H1 (cell line): ENCODE results near the gene TNIK. TPM values are rescaled to one million over a fixed set of nuclear protein-coding genes. Genes with fewer than 3 reads are reported as not detected.

Experiments used
- CTCF ChIA-PET: fragments of 300-600 bp; sonication (Branson Sonifier 250); formaldehyde crosslinking; loops from one replicate; lab custom pipeline; 2021; ENCODE audit not compliant: partially characterized antibody; lab: Charles Lee
- POLR2A ChIA-PET: fragments of 300-600 bp; sonication (Branson Sonifier 250); formaldehyde crosslinking; loops from one replicate; lab custom pipeline; 2021; ENCODE audit warnings: inconsistent platforms; ENCODE audit not compliant: partially characterized antibody; lab: Charles Lee
- DNase-seq, 2 experiments: peaks; one replicate each; pipeline versions ENCODE4 v3.0.0 to v3.0.0-alpha.2; 2010 to 2022; ENCODE audit warnings: low spot score in 2 of 2, low read depth in 1 of 2, mixed read lengths in 1 of 2
- FAIRE-seq: peaks from 2 replicates; lab custom pipeline; 2011; peaks lifted over from hg19 to GRCh38; lab: Jason Lieb, UNC
- H2AFZ ChIP-seq: 2 replicates; pipeline ENCODE4 v1.8.1; 2012; ENCODE audit warnings: low read length, inconsistent platforms
- H2AK5ac ChIP-seq: 2 replicates; pipeline ENCODE4 v1.6.1; 2013; ENCODE audit warnings: low read depth, low read length
- H2BK120ac ChIP-seq: replicated peaks from 2 replicates; pipeline ENCODE3; 2013; ENCODE audit warnings: low read depth, low read length, inconsistent platforms
- H2BK12ac ChIP-seq: 2 replicates; pipeline ENCODE4 v1.6.1; 2013; ENCODE audit warnings: low read depth, low read length
- H2BK15ac ChIP-seq: 2 replicates; pipeline ENCODE4 v1.6.1; 2013; ENCODE audit warnings: low read length
- H2BK20ac ChIP-seq: 2 replicates; pipeline ENCODE4 v1.6.1; 2013; ENCODE audit warnings: low read length
- H2BK5ac ChIP-seq: 2 replicates; pipeline ENCODE4 v1.6.1; 2013; ENCODE audit warnings: low read depth, low read length
- H3K14ac ChIP-seq: 2 replicates; pipeline ENCODE4 v1.6.1; 2013; ENCODE audit warnings: inconsistent platforms; ENCODE audit not compliant: insufficient read length
- H3K18ac ChIP-seq: 2 replicates; pipeline ENCODE4 v1.6.1; 2013; ENCODE audit warnings: low read length; ENCODE audit errors: extremely low read depth
- H3K23ac ChIP-seq: 2 replicates; pipeline ENCODE4 v1.6.1; 2013; ENCODE audit warnings: inconsistent platforms; ENCODE audit not compliant: insufficient read length
- H3K23me2 ChIP-seq: 2 replicates; pipeline ENCODE4 v1.6.1; 2013; ENCODE audit warnings: low read depth, low read length
- H3K27ac ChIP-seq: 2 replicates; pipeline ENCODE4 v1.6.1; 2011; ENCODE audit warnings: low read depth, low read length, inconsistent platforms
- H3K27me3 ChIP-seq, 4 experiments: replicated peaks in 1 of 4; 1 replicate in 1 of 4; 2 replicates in 3 of 4; pipeline versions ENCODE4 v1.6.1 to v1.8.1; 2011 to 2013; ENCODE audit warnings: low read length in 3 of 4, mild to moderate bottlenecking in 3 of 4, inconsistent platforms in 2 of 4, mixed read lengths in 2 of 4, moderate library complexity in 1 of 4; ENCODE audit not compliant: control insufficient read depth in 3 of 4, insufficient read depth in 3 of 4; ENCODE audit errors: extremely low read depth in 1 of 4
- H3K36me3 ChIP-seq, 4 experiments: 2 replicates each; pipeline versions ENCODE4 v1.6.1 to v1.8.1; 2011 to 2013; ENCODE audit warnings: mild to moderate bottlenecking in 4 of 4, low read length in 3 of 4, moderate library complexity in 2 of 4, control low read depth in 1 of 4, inconsistent platforms in 1 of 4; ENCODE audit not compliant: insufficient read depth in 4 of 4, control insufficient read depth in 2 of 4
- H3K4ac ChIP-seq: replicated peaks from 2 replicates; pipeline ENCODE3; 2013; ENCODE audit warnings: low read length, low read depth, mixed read lengths, inconsistent platforms; ENCODE audit not compliant: insufficient read length
- H3K4me1 ChIP-seq, 4 experiments: replicated peaks in 1 of 4; 1 replicate in 1 of 4; 2 replicates in 3 of 4; pipeline versions ENCODE4 v1.6.1 to v1.8.1; 2011 to 2013; ENCODE audit warnings: low read length in 3 of 4, inconsistent platforms in 2 of 4, mixed read lengths in 1 of 4; ENCODE audit not compliant: insufficient read depth in 4 of 4, control insufficient read depth in 3 of 4
- H3K4me2 ChIP-seq, 2 experiments: 2 replicates each; pipeline versions ENCODE4 v1.6.1 to v1.8.1; 2011 to 2013; ENCODE audit warnings: low read depth in 2 of 2, low read length in 2 of 2, control low read depth in 1 of 2, inconsistent platforms in 1 of 2, mild to moderate bottlenecking in 1 of 2; ENCODE audit not compliant: insufficient read depth in 1 of 2
- H3K4me3 ChIP-seq, 4 experiments: fragments of 200-600, 300-600 bp in 1 of 4; sonication (generic), shearing (Covaris generic), sonication (Bioruptor Twin) in 1 of 4; 2 replicates each; pipeline versions ENCODE4 v1.5.1 to v1.8.1; 2011 to 2016; ENCODE audit warnings: low read length in 4 of 4, low read depth in 3 of 4, control low read depth in 2 of 4, inconsistent platforms in 2 of 4, mild to moderate bottlenecking in 2 of 4, mixed read lengths in 1 of 4, moderate library complexity in 1 of 4; ENCODE audit not compliant: insufficient read depth in 2 of 4; ENCODE audit errors: extremely low read depth in 1 of 4
- H3K56ac ChIP-seq: replicated peaks from 2 replicates; pipeline ENCODE3; 2013; ENCODE audit warnings: low read depth, mild to moderate bottlenecking, mixed read lengths, low read length, inconsistent platforms; ENCODE audit not compliant: insufficient read length
- H3K79me1 ChIP-seq: 2 replicates; pipeline ENCODE4 v1.6.1; 2013; ENCODE audit warnings: low read depth, low read length, control low read depth
- H3K79me2 ChIP-seq, 2 experiments: 2 replicates each; pipeline versions ENCODE4 v1.6.1 to v1.8.1; 2012 to 2013; ENCODE audit warnings: low read length in 2 of 2, mild to moderate bottlenecking in 2 of 2, inconsistent platforms in 1 of 2; ENCODE audit not compliant: insufficient read depth in 2 of 2, control insufficient read depth in 1 of 2
- H3K9ac ChIP-seq, 4 experiments: replicated peaks in 1 of 4; 1 replicate in 1 of 4; 2 replicates in 3 of 4; pipeline versions ENCODE4 v1.6.1 to v1.8.1; 2011 to 2013; ENCODE audit warnings: low read depth in 3 of 4, low read length in 3 of 4, control low read depth in 2 of 4, mild to moderate bottlenecking in 2 of 4, moderate library complexity in 2 of 4, inconsistent platforms in 1 of 4; ENCODE audit errors: extremely low read depth in 1 of 4
- H3K9me3 ChIP-seq, 2 experiments: 2 replicates each; pipeline versions ENCODE4 v1.6.1 to v1.8.1; 2012 to 2013; ENCODE audit warnings: mild to moderate bottlenecking in 2 of 2, moderate library complexity in 2 of 2, control low read depth in 1 of 2, inconsistent platforms in 1 of 2, low read depth in 1 of 2, low read length in 1 of 2, mixed read lengths in 1 of 2; ENCODE audit not compliant: insufficient read depth in 2 of 2
- H4K20me1 ChIP-seq, 2 experiments: replicated peaks in 1 of 2; 2 replicates each; pipeline versions ENCODE3 to v1.8.1; 2011 to 2013; ENCODE audit warnings: inconsistent platforms in 2 of 2, low read length in 2 of 2, mild to moderate bottlenecking in 1 of 2; ENCODE audit not compliant: insufficient read depth in 2 of 2, control insufficient read depth in 1 of 2
- H4K5ac ChIP-seq: 2 replicates; pipeline ENCODE4 v1.6.1; 2013; ENCODE audit warnings: low read length, low read depth, mixed read lengths, inconsistent platforms; ENCODE audit not compliant: insufficient read length
- H4K8ac ChIP-seq: 2 replicates; pipeline ENCODE4 v1.8.0; 2013; ENCODE audit warnings: mild to moderate bottlenecking, moderate library complexity, low read length, inconsistent platforms; ENCODE audit not compliant: insufficient read depth; ENCODE audit errors: extremely low read depth
- H4K91ac ChIP-seq: replicated peaks from 2 replicates; pipeline ENCODE3; 2013; ENCODE audit warnings: low read length, mixed read lengths, inconsistent platforms; ENCODE audit not compliant: insufficient read length
- BRCA1 ChIP-seq: IDR thresholded peaks from 2 replicates; pipeline ENCODE4 v1.6.1; 2012; ENCODE audit warnings: low read depth, low read length, improper control_type of control experiment
- CBX8 ChIP-seq: fragments of 300-800, 300-1000 bp; sonication (generic); IDR thresholded peaks from 2 replicates; pipeline ENCODE4 v1.7.1; 2016; ENCODE audit warnings: low read depth, low read length, borderline replicate concordance
- CHD1 ChIP-seq: IDR thresholded peaks from 2 replicates; pipeline ENCODE4 v1.6.1; 2012; ENCODE audit warnings: low read depth, low read length, improper control_type of control experiment
- FOSL1 ChIP-seq: IDR thresholded peaks from 2 replicates; pipeline ENCODE4 v1.6.1; 2011; ENCODE audit warnings: mild to moderate bottlenecking, low read depth, low read length, moderate library complexity; ENCODE audit not compliant: insufficient read depth
- GABPA ChIP-seq: IDR thresholded peaks from 2 replicates; pipeline ENCODE4 v1.6.1; 2011; ENCODE audit warnings: mild to moderate bottlenecking, low read length, moderate library complexity, borderline replicate concordance; ENCODE audit not compliant: insufficient read depth
- MAFK ChIP-seq: IDR thresholded peaks from 2 replicates; pipeline ENCODE4 v1.6.1; 2012; ENCODE audit warnings: low read depth, mild to moderate bottlenecking, improper control_type of control experiment, low read length
- RAD21 ChIP-seq, 2 experiments: IDR thresholded peaks in 1 of 2; conservative IDR thresholded peaks in 1 of 2; 2 replicates each; pipeline ENCODE4 v1.6.1; 2011; ENCODE audit warnings: low read depth in 2 of 2, low read length in 2 of 2, improper control_type of control experiment in 1 of 2, inconsistent platforms in 1 of 2, mild to moderate bottlenecking in 1 of 2, moderate library complexity in 1 of 2
- SAP30 ChIP-seq: fragments of 300-600 bp; sonication (generic); IDR thresholded peaks from 2 replicates; pipeline ENCODE4 v1.7.1; 2012; ENCODE audit warnings: low read length, moderate library complexity, mild to moderate bottlenecking, inconsistent platforms; ENCODE audit not compliant: insufficient read depth, insufficient replicate concordance
- SP1 ChIP-seq: IDR thresholded peaks from 2 replicates; pipeline ENCODE4 v1.6.1; 2011; ENCODE audit warnings: low read depth, low read length
- YY1 ChIP-seq: IDR thresholded peaks from 2 replicates; pipeline ENCODE4 v1.6.1; 2011; ENCODE audit warnings: low read depth, mild to moderate bottlenecking, low read length
- WGBS, 2 experiments: shearing (Covaris generic) in 1 of 2; methylation state at CpG; one replicate each; pipeline versions ENCODE4 v1.1.6 to v1.1.7; 2013 to 2015; ENCODE audit warnings: low lambda C conversion rate in 2 of 2, mixed read lengths in 2 of 2, inconsistent platforms in 1 of 2, low coverage in 1 of 2, missing lambda C conversion rate in 1 of 2; ENCODE audit not compliant: insufficient replicate concordance in 2 of 2, insufficient coverage in 1 of 2, insufficient read length in 1 of 2; ENCODE audit errors: extremely low coverage in 1 of 2, missing lambda C conversion rate in 1 of 2; 5-methylcytosine and 5-hydroxymethylcytosine counted together
- polyA plus RNA-seq, 7 experiments: library from polyadenylated mRNA; depleted of rRNA in 3 of 7; stranded (reverse) in 5 of 7; unstranded in 2 of 7; fragments of >200 nt in 5 of 7; fragments of 200-250 nt in 2 of 7; gene quantifications; 1 replicate in 5 of 7; 2 replicates in 1 of 7; 4 replicates in 1 of 7; pipeline versions ENCODE4 v1.2.1 to v1.2.3, GENCODE V29; 2011 to 2013; ENCODE audit warnings: missing spikeins in 2 of 7, mixed read lengths in 2 of 7
- total RNA-seq: library from RNA; stranded (reverse); fragmentation: NEBNext Ultra II Directional; extraction: Animal tissue kit (Norgen Biotek cat#: 25700); gene quantifications from 2 replicates; pipeline ENCODE4 v1.2.1, GENCODE V29; 2021
- TF ChIP-seq, protein P1 (sequence below): IDR thresholded peaks from 2 replicates; pipeline ENCODE4 v1.6.1; 2011; ENCODE audit warnings: low read depth, mild to moderate bottlenecking, low read length; ENCODE audit not compliant: insufficient read depth

Gene TNIK
- total and polyA plus RNA-seq, 2 of the 8 experiments (the other 6 are each of a cell fraction or from before 2014, with no cell fraction given): 7.4 to 42.0 TPM

DNA sequence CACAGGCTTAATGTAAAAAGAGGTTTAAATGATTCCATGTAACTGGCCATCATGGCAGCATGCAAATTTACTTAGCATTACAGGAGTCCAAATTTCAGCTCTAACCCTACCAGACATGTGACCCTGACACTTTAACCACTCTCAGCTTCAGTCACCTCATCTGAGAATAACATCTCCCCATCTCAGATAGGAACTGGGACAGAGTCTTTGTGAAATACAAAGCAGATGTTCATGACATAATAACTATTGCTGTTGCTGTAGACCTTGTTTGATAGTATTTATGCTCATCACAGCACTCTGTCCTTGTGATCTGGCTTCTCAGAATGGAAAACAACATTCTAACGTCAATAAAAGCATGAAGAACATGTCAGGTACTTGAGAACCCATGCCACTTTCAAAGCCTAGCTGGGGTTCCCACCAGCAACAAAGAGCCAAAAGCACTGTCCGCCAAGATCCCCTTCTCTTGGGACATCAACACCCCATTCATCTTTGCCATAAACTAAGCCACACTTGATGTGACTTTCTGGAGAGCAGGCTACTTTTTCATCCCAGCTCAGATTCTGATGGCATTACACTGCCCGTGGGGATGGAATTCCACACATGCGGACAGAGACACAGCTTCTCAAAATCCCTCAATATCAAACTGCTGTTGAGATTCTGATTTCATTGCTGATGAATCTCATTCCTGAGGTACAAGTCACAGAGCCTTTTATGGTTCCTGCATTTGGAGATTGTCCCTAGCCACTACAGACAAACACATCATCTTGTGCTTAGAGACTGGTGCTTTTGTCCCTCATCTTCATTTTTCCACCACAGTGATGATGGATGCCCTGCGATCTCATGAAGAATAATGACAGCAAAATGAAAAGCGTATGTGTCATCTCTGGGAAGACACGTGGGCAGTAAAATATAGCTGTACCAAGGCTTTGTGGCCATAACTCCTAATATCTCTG, 202.7 kb downstream of the TNIK start:
- no peaks in the 10 kb centered on the region for H4K20me1 ChIP-seq
- H4K5ac ChIP-seq: no peak overlapping the region
- no peak overlapping the region for H2BK12ac ChIP-seq
- ChIA-PET POLR2A (no interaction called here), CTCF (interaction anchor here (1.1 kb wide), 1 partner anchor 14 kb away, joined by 4 read pairs; no protein-coding TSS in a partner anchor)
- H3K79me1 ChIP-seq: no peaks in the 10 kb centered on the region
- H3K14ac ChIP-seq: no peak overlapping the region
- no peaks in the 10 kb centered on the region for H3K27me3 ChIP-seq
- no peak overlapping the region for H3K27ac ChIP-seq
- H3K36me3 ChIP-seq: no peaks in the 10 kb centered on the region
- FAIRE-seq (no peak), DNase-seq (no peak)
- no peaks in the 10 kb centered on the region for H3K4me1 ChIP-seq
- no peak overlapping the region for H4K91ac ChIP-seq
- H2BK5ac ChIP-seq: no peak overlapping the region
- H2AK5ac ChIP-seq: no peak overlapping the region
- WGBS, 2 experiments: 95% methylated on average over 7 of the region's 7 CpGs; no CpG with 5 or more reads in 1 of the 2 experiments
- no peak overlapping the region for H3K4me2 ChIP-seq
- no peaks in the 10 kb centered on the region for H3K9me3 ChIP-seq
- H4K8ac ChIP-seq: no peak overlapping the region
- no peak overlapping the region for H3K18ac ChIP-seq
- no peak overlapping the region for H2BK20ac ChIP-seq
- H2AFZ ChIP-seq: no peak overlapping the region
- H3K23ac ChIP-seq: no peak overlapping the region
- H3K9ac ChIP-seq: no peak overlapping the region
- no peak overlapping the region for H3K56ac ChIP-seq
- no peak overlapping the region for H3K4me3 ChIP-seq
- H3K4ac ChIP-seq: no peak overlapping the region
- H3K23me2 ChIP-seq: no peaks in the 10 kb centered on the region; the same call in 1 of the 2 replicates
- H2BK15ac ChIP-seq: no peak overlapping the region
- peaks cover 0 to 21% of the 10 kb centered on the region in 2 experiments; a peak in 2 of 4 replicates for H3K79me2 ChIP-seq
- H2BK120ac ChIP-seq: no peak overlapping the region
- TF ChIP-seq RAD21 (IDR thresholded peaks at IDR 0.05 in 1 of 2, conservative IDR thresholded peaks at IDR 0.05 in 1 of 2; ENCODE audit: low read depth in 2 of 2, low read length in 2 of 2) (no peak), SAP30 (no peak), MAFK (no peak), YY1 (no peak), SP1 (no peak), CBX8 (no peak), FOSL1 (no peak), GABPA (no peak), BRCA1 (no peak), CHD1 (no peak)
- TF ChIP-seq, protein P1, sequence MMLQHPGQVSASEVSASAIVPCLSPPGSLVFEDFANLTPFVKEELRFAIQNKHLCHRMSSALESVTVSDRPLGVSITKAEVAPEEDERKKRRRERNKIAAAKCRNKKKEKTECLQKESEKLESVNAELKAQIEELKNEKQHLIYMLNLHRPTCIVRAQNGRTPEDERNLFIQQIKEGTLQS: no peak
